HG02970 (cell line): ENCODE measurements around the gene TEX13D.
"Not testable (repeated sequence)": the region's sequence is repeated elsewhere in the genome, so short reads cannot be mapped to it uniquely, and the experiment has no call there.

Source experiments
- ATAC-seq: cut with Tn5 transposase; IDR thresholded peaks from one replicate; pipeline ENCODE4 v1.9.1; 2021; ENCODE audit warnings: mild to moderate bottlenecking, moderate library complexity, moderate number of reproducible peaks; ENCODE audit not compliant: unreplicated experiment, low FRiP score

TEX13D gene

DNA sequence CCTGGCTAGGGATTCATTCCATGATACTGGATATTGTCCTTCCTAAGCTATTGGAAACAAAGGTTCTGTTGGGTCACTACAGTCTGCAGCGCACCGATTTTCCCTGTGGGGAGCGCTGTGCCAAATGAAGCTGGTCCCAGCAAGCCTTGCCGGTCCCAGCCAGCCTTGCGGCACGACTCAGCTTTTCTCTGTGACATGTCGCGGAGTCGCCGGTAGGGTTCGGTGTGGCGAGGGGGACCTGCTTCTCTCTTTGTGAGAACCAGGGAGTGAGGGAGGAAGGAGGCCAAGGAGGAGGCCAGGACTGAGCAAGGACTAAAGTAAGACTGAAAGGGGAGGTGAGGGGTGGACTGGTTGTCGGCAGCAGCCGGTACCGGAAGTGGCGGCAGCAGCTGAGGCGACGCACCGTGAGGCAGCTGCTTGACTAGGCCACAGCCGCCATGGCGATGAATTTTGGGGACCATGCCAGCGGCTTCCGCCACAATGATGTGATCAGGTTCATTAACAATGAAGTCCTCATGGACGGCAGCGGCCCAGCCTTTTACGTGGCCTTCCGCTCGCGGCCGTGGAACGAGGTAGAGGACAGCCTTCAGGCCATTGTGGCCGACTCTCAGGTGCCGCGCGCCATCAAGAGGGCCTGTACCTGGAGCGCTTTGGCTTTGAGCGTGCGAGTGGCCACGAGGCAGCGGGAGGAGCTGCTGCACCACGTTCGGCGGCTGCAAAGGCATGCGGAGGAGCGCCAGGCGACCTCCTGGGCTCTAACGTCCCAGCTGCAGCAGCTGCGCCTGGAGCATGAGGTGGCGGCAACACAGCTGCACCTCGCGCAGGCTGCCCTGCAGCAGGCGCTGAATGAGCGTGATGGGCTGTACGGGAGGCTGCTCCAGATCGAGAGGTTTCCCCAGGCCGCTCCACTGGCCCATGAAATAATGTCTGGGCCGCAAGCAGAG is at the start of gene TEX13D:
TEX13D (plus strand) TSS at position 180 of the 944 bp plus-strand sequence; CDS start at position 438, 258 bp downstream.
- ATAC-seq, result no peak

GRCh38 chrX:124289443-124289842 is 43.0 kb upstream of the TEX13D start:
- ATAC-seq, result no peak

DNA sequence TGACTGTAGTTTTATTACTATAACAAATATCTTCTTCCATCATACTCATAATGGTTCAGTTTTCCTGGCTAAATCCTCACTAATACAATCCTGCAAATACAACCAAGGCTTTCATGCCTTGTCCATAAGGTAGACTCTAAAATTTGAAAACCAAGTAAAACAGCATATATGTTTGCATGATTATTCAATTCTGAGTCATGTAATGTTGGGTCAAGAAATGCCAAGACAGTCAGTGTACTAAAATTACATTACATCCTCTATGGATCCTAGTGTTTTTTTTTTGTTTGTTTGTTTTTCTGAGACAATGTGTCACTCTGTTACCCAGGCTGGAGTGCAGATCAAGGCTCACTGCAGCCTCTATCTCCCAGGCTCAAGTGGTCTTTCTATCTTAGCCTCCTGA is 38.6 kb upstream of the TEX13D start:
- no peak for ATAC-seq

GRCh38 chrX:124299323-124299722 is 33.1 kb upstream of the TEX13D start:
- not testable (repeated sequence) for ATAC-seq

DNA sequence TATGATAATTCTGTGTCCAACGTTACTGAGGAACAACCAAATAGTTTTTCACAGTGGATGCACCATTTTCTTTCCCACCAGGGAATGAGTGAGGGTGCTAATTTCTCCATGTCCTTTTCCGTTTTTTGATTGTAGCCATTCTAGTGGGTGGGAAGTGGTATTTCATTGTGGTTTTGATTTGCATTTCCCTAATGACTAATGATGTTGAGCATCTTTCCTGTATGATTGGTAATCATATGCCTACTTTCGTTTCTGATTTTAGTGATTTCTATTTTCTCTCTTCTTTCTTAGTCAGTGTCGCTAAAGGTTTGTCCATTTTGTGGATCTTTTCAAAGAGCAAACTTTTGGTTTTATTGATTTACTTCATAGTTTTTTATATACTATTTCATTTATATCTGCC is 32.1 kb upstream of the TEX13D start:
- ATAC-seq, result no peak

GRCh38 chrX:124307253-124307907 is 25.1 kb upstream of the TEX13D start:
- ATAC-seq, result no peak

DNA sequence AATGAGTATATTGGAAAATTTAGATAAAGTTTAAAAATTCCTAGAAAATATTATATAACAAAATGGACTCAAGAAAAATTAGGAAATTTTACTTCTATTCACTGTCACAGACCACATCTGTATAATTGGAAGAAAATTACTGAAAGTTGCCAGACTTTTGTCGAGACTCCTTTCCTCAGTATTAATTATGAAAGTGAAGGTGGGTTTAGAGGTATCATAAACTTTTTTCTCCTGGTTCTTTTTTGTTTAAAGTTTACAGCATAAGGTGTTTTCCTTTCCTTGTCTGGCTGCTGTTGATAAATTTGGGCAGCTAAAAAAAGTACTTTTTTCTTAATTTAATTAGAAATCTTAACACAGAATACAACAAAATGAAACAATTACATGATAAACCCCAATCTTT is 6.7 kb upstream of the TEX13D start:
- no peak for ATAC-seq

- ATAC-seq, result no peak
Measured at GRCh38 chrX:124328765-124329164, 3.7 kb upstream of the TEX13D start.

DNA sequence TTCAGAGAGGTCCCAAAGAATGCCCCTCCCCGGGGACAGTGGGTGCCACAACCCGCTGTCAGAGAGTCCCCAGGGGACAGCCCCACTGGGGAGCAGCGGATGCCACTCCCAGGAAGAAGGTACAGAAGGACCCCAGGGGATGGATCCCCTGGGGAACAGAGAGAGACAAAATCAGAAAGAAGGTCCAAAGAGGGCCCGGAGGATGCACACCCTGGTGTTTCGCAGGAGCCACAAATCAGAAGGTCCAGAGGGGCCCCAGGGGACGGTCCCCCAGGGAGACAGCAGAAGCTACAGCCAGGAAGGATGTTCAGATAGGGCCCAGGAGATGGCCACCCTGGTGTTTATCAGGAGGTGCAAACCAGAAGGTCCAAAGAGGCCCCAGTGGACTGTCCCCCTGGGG is 1.4 kb downstream of the TEX13D start:
- ATAC-seq, result no peak

DNA sequence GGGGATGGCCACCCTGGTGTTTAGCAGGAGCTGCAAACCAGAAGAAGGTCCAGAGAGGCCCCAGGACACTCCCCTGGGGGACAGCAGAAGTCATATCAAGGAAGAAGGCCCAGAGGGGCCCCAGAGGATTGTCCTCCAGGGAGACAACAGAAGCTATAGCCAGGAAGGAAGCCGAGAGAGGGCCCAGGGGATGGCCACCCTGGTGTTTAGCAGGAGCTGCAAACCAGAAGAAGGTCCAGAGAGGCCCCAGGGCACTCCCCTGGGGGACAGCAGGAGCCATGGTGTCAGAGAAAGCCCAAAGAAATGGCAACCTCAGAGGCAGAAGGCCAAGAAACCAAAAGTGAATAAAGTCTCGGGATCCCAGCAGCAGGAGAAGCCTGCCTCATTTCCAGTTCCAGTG is 2.1 kb downstream of the TEX13D start:
- ATAC-seq, result not testable (repeated sequence)

DNA sequence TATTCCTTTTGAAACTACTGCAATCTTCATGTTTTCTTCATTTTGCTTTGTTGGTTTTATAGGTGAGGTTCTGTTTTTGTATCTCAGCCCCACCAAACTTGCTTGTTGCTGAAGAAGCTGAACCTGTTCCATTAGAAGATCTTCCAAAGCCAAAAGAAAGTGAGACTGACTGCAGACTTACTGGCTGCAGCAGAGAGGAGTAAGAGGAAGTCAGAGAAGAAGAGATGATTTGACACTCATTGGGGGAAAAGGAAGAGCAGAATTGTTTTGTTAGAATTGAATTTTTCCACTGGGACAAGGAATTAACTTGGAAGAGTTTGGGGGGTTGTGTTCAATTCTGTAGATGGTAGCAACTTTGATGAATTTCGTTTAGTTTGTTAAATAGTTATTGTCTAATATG is 3.1 kb downstream of the TEX13D start:
- ATAC-seq, result no peak

DNA sequence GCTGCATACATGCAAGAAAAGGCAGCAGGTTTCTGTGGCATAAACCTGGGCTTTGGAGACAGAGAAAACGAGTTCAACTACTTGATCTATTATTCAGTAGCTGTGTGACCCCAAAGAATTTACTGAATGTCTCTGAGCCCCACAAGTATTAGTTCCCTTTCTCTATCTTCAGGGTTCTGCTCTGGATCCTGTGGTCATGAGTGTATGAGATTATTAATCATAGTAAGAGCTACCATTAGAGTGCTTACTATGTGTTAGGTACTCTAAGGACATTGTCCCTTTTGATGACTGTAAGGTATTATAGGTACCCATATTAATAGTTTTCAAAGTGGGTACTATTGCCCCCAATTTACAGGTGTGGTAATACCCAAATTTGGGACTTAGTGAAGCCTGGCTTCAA is 5.5 kb downstream of the TEX13D start:
- ATAC-seq, result no peak

GRCh38 chrX:124338733-124339514 is 6.5 kb downstream of the TEX13D start:
- ATAC-seq, result no peak

- ATAC-seq, result no peak
Measured at GRCh38 chrX:124341396-124342132, 9.1 kb downstream of the TEX13D start.

DNA sequence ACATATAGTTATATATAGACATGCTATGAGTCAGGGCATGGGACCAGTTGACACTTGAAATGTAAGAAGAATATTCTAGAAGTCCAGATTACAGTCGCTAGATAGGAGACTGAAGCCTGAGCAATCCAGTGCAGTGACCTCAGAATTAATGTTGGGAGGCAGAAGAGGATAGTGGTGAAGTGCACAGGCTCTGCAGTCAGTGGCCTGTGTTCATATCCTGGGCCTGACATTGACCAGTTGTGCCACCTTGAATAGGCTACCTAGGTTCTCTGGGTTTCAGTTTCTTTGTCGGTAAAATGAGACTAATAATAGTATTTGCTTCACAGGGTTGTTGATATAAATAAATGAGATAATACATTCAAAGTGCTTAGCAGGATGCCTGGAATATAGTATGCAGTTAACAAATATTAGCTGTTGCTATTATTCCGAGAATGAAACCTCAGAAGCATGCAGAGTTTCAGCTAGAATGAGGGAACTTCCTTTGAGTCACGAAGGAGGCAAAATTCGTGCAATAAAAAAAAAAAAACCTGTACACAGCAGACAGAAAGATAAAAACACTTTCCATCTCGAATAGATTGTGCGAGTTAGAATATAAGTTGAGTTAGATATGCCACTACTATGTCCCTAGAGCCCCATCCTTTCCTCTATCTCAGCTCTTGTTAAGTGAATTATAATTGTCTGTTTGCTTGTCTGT is 9.9 kb downstream of the TEX13D start:
- ATAC-seq, result no peak

- ATAC-seq, result no peak
Measured at GRCh38 chrX:124343016-124343415, 10.6 kb downstream of the TEX13D start.

DNA sequence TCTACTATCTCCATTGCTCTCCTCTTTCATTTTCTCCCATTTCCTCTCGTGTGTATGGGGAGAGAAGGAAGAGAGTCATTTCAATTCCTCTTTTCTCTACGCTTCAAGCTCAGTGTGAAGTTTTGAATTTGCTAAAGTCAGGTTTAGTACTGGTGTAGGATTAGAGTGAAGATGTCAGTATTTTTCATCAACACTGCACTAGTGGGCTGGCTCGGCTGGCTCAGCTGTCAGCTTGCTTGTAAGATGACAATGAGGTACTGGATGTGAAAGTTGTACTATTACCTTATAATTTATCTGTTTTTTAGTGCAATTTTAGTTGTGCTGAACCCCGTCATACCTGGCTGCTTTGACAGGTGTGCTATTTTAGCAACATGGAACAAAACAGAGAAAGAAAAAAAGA is 11.8 kb downstream of the TEX13D start:
- ATAC-seq, result no peak

GRCh38 chrX:124346117-124346876 is 13.8 kb downstream of the TEX13D start, which contains the start of gene SH2D1A:
Gene SH2D1A, plus strand, starts transcription at chrX:124346563. Its CDS starts 80 bp downstream, at chrX:124346643.
- ATAC-seq, result no peak

- no peak for ATAC-seq
Measured at GRCh38 chrX:124346877-124347241, 14.4 kb downstream of the TEX13D start.
